MM.1S (cell line): ENCODE results near the gene GRIK4.

ENCODE experiments used
- DNase-seq: peaks from one replicate; pipeline ENCODE4 v3.0.0-alpha.2; 2015
- H2AFZ ChIP-seq: fragments of 300-600 bp; sonication (generic); 2 replicates; pipeline ENCODE4 v1.6.0; 2016; ENCODE audit warnings: antibody characterized with exemption, low read length
- H3F3A ChIP-seq: fragments of 300-600 bp; sonication (generic); 2 replicates; pipeline ENCODE4 v1.6.1; 2016; ENCODE audit warnings: mild to moderate bottlenecking, antibody characterized with exemption, low read length, moderate library complexity, mixed read lengths; ENCODE audit not compliant: insufficient read depth
- H3K27ac ChIP-seq: fragments of 300-600 bp; sonication (generic); 2 replicates; pipeline ENCODE4 v1.5.1; 2016; ENCODE audit warnings: mild to moderate bottlenecking, low read length
- H3K27me3 ChIP-seq: fragments of 300-600 bp; sonication (generic); replicated peaks from 2 replicates; pipeline ENCODE4 v1.6.0; 2016; ENCODE audit warnings: low read length; ENCODE audit not compliant: insufficient read depth
- H3K36me3 ChIP-seq: fragments of 300-600 bp; sonication (generic); replicated peaks from 2 replicates; pipeline ENCODE4 v1.6.1; 2016; ENCODE audit warnings: mild to moderate bottlenecking, low read length, mixed read lengths; ENCODE audit not compliant: insufficient read depth
- H3K4me1 ChIP-seq: fragments of 300-600 bp; sonication (generic); 2 replicates; pipeline ENCODE4 v1.6.1; 2016; ENCODE audit warnings: low read length, mixed read lengths
- H3K4me2 ChIP-seq: fragments of 300-600 bp; sonication (generic); 2 replicates; pipeline ENCODE4 v1.6.0; 2016; ENCODE audit warnings: low read depth, low read length
- H3K4me3 ChIP-seq: fragments of 300-600 bp; sonication (generic); 2 replicates; pipeline ENCODE4 v1.5.1; 2016; ENCODE audit warnings: low read length, mixed read lengths
- H3K79me2 ChIP-seq: fragments of 300-600 bp; sonication (generic); 2 replicates; pipeline ENCODE4 v1.6.1; 2016; ENCODE audit warnings: mixed run types, low read length, mixed read lengths
- H3K9ac ChIP-seq: fragments of 300-600 bp; sonication (generic); 2 replicates; pipeline ENCODE4 v1.6.1; 2016; ENCODE audit warnings: low read length, mixed read lengths
- H3K9me2 ChIP-seq: fragments of 300-600 bp; sonication (generic); replicated peaks from 2 replicates; pipeline ENCODE4 v1.6.1; 2016; ENCODE audit warnings: mild to moderate bottlenecking, low read length, mixed read lengths; ENCODE audit not compliant: insufficient read depth
- H3K9me3 ChIP-seq: fragments of 300-600 bp; sonication (generic); replicated peaks from 2 replicates; pipeline ENCODE4 v1.6.1; 2016; ENCODE audit warnings: mild to moderate bottlenecking, low read length, mixed read lengths; ENCODE audit not compliant: insufficient read depth
- H4K20me1 ChIP-seq: fragments of 300-600 bp; sonication (generic); 2 replicates; pipeline ENCODE4 v1.6.1; 2016; ENCODE audit warnings: mild to moderate bottlenecking, low read length, moderate library complexity, mixed read lengths; ENCODE audit not compliant: insufficient read depth
- CTCF ChIP-seq: fragments of 300-600 bp; sonication (generic); IDR thresholded peaks from 2 replicates; pipeline ENCODE4 v1.5.1; 2016; ENCODE audit warnings: antibody characterized with exemption, low read length, mixed read lengths
- EZH2 ChIP-seq: fragments of 300-600 bp; sonication (generic); optimal IDR thresholded peaks from 2 replicates; pipeline ENCODE3; 2017; ENCODE audit warnings: low read depth, mild to moderate bottlenecking, antibody characterized with exemption, low read length, mixed read lengths
- EZH2phosphoT487 ChIP-seq: fragments of 300-600 bp; sonication (generic); IDR thresholded peaks from 2 replicates; pipeline ENCODE4 v1.6.1; 2018; ENCODE audit warnings: antibody characterized with exemption, low read length

GRIK4 gene

GRCh38 chr11:120708511-120709183, 197.1 kb downstream of the GRIK4 start:
- no peak overlapping the region for H3K4me2 ChIP-seq

GRCh38 chr11:120709808-120710207, 198.3 kb downstream of the GRIK4 start:
- Histone ChIP-seq H3K9me2 (no peaks in the 10 kb centered on the region), H3K9me3 (no peaks in the 10 kb centered on the region), H3K9ac (no peak overlapping the region), H3K27ac (no peak overlapping the region), H2AFZ (no peak overlapping the region), H3K27me3 (no peaks in the 10 kb centered on the region), H3F3A (no peaks in the 10 kb centered on the region), H3K4me2 (no peak overlapping the region), H3K4me1 (peaks cover 9% of the 10 kb centered on the region), H4K20me1 (no peaks in the 10 kb centered on the region), H3K79me2 (no peaks in the 10 kb centered on the region), H3K4me3 (no peak overlapping the region), H3K36me3 (no peaks in the 10 kb centered on the region)
- TF ChIP-seq CTCF: no peak
- TF ChIP-seq EZH2: no peak
- no peak for TF ChIP-seq EZH2phosphoT487
- DNase-seq: no peak

More at GRCh38 chr11:120708511-120709183, 197.1 kb downstream of the GRIK4 start:
- Histone ChIP-seq H3K4me1 (peaks cover 12% of the 10 kb centered on the region), H3K27me3 (no peaks in the 10 kb centered on the region), H4K20me1 (no peaks in the 10 kb centered on the region), H2AFZ (no peak overlapping the region), H3K36me3 (no peaks in the 10 kb centered on the region), H3K4me3 (no peak overlapping the region), H3K9me3 (no peaks in the 10 kb centered on the region), H3F3A (peaks cover 10% of the 10 kb centered on the region), H3K9me2 (no peaks in the 10 kb centered on the region), H3K9ac (no peak overlapping the region), H3K27ac (no peak overlapping the region), H3K79me2 (no peaks in the 10 kb centered on the region)
- TF ChIP-seq CTCF (no peak), EZH2phosphoT487 (no peak), EZH2 (no peak)
- no peak for DNase-seq

- no peak for DNase-seq
- Histone ChIP-seq H3F3A (no peaks in the 10 kb centered on the region), H3K4me2 (no peak overlapping the region), H3K9me2 (no peaks in the 10 kb centered on the region), H3K79me2 (no peaks in the 10 kb centered on the region), H2AFZ (no peak overlapping the region), H3K9me3 (no peaks in the 10 kb centered on the region), H3K4me3 (no peak overlapping the region), H4K20me1 (no peaks in the 10 kb centered on the region), H3K4me1 (peaks cover 10% of the 10 kb centered on the region; the same call in 1 of the 2 replicates), H3K27me3 (no peaks in the 10 kb centered on the region), H3K36me3 (no peaks in the 10 kb centered on the region), H3K9ac (no peak overlapping the region), H3K27ac (no peak overlapping the region)
- TF ChIP-seq EZH2 (no peak), CTCF (no peak), EZH2phosphoT487 (no peak)
Observed at GRCh38 chr11:120710354-120711131, 199.0 kb downstream of the GRIK4 start.
